HCT116 (cell line): Measurements from ENCODE around the gene ALKBH4. TPM values are rescaled to one million over a fixed set of nuclear protein-coding genes. Genes with fewer than 3 reads are reported as not detected.

ENCODE experiments used
- ATAC-seq: fragments of 200-7000 bp; cut with Tn5 transposase; 2 replicates; pipeline ENCODE4 v1.9.1; 2020; ENCODE audit warnings: mild to moderate bottlenecking, moderate library complexity
- BruUV-seq: library from RNA; stranded (reverse); fragments of 400-500 nt; replicated peaks from 2 replicates; lab custom pipeline; 2021; lab: Mats Ljungman, UMichigan
- CTCF ChIA-PET: fragments of 300-600 bp; sonication (Branson Sonifier 250); formaldehyde crosslinking; loops from one replicate; lab custom pipeline; 2021; ENCODE audit warnings: antibody characterized with exemption; lab: Charles Lee
- POLR2A ChIA-PET: fragments of 300-600, 350-600 bp; sonication (Branson Sonifier 250); formaldehyde crosslinking; loops from one replicate; lab custom pipeline; 2021; ENCODE audit warnings: antibody characterized with exemption; lab: Charles Lee
- RAD21 ChIA-PET, 2 experiments: fragments of 300-600 bp; sonication (Branson Sonifier 250); formaldehyde crosslinking; loops; one replicate each; lab custom pipeline; 2023; ENCODE audit warnings: low total read pairs in 2 of 2; ENCODE audit not compliant: uncharacterized antibody in 2 of 2, unreplicated experiment in 2 of 2, low non-redundant PET in 1 of 2; lab: Charles Lee
- DNase-seq: peaks from one replicate; pipeline ENCODE4 v3.0.0-alpha.2; 2010; ENCODE audit warnings: low read depth, low spot score
- H2AFZ ChIP-seq: fragments of 200-600 bp; shearing (Covaris generic), sonication (generic); 2 replicates; pipeline ENCODE4 v1.6.1; 2017; ENCODE audit warnings: low read depth, mixed run types, mixed read lengths, antibody characterized with exemption, low read length; ENCODE audit not compliant: poor library complexity, severe bottlenecking
- H3K27ac ChIP-seq: 2 replicates; pipeline ENCODE4 v1.5.1; 2012; ENCODE audit warnings: low read depth, low read length
- H3K27me3 ChIP-seq: fragments of 200-600 bp; sonication (generic); 2 replicates; pipeline ENCODE4 v1.6.1; 2016; ENCODE audit warnings: mixed run types, low read length, mixed read lengths; ENCODE audit not compliant: insufficient read depth
- H3K36me3 ChIP-seq, 2 experiments: fragments of 200-500 bp in 1 of 2; fragments of 200-600 bp in 1 of 2; sonication (Bioruptor generic) in 1 of 2; sonication (generic) in 1 of 2; 2 replicates each; pipeline versions ENCODE4 v1.5.1 to v1.6.1; 2014 to 2016; ENCODE audit warnings: low read length in 2 of 2, inconsistent platforms in 1 of 2, mixed read lengths in 1 of 2, mixed run types in 1 of 2; ENCODE audit not compliant: insufficient read depth in 2 of 2, control insufficient read depth in 1 of 2
- H3K4me1 ChIP-seq, 2 experiments: fragments of 200-600 bp in 1 of 2; sonication (generic) in 1 of 2; 2 replicates each; pipeline versions ENCODE4 v1.5.1 to v1.6.1; 2012 to 2017; ENCODE audit warnings: low read length in 2 of 2, inconsistent platforms in 1 of 2, mild to moderate bottlenecking in 1 of 2, mixed read lengths in 1 of 2, mixed run types in 1 of 2, moderate library complexity in 1 of 2; ENCODE audit not compliant: insufficient read depth in 2 of 2, control insufficient read depth in 1 of 2
- H3K4me2 ChIP-seq: fragments of 200-600 bp; sonication (generic); 2 replicates; pipeline ENCODE4 v1.6.1; 2017; ENCODE audit warnings: mixed run types, low read length, mixed read lengths
- H3K4me3 ChIP-seq, 2 experiments: fragments of 200-600 bp in 1 of 2; sonication (generic) in 1 of 2; replicated peaks in 1 of 2; 2 replicates each; pipeline ENCODE4 v1.5.1; 2011 to 2016; ENCODE audit warnings: low read length in 2 of 2, control low read depth in 1 of 2, low read depth in 1 of 2, mild to moderate bottlenecking in 1 of 2, mixed read lengths in 1 of 2, mixed run types in 1 of 2
- H3K79me2 ChIP-seq: fragments of 200-600 bp; sonication (generic); 2 replicates; pipeline ENCODE4 v1.6.1; 2017; ENCODE audit warnings: mild to moderate bottlenecking, mixed run types, low read length, moderate library complexity, mixed read lengths; ENCODE audit not compliant: insufficient read depth
- H3K9ac ChIP-seq: fragments of 200-600 bp; sonication (generic); 2 replicates; pipeline ENCODE4 v1.6.1; 2016; ENCODE audit warnings: low read length, mixed read lengths
- H3K9me2 ChIP-seq: fragments of 200-600 bp; sonication (generic), shearing (Covaris generic); 2 replicates; pipeline ENCODE4 v1.6.1; 2017; ENCODE audit warnings: mixed run types, mild to moderate bottlenecking, moderate library complexity; ENCODE audit not compliant: insufficient read depth
- H3K9me3 ChIP-seq, 2 experiments: fragments of 200-500 bp in 1 of 2; fragments of 200-600 bp in 1 of 2; sonication (Bioruptor generic) in 1 of 2; sonication (generic) in 1 of 2; 2 replicates each; pipeline ENCODE4 v1.6.1; 2014 to 2017; ENCODE audit warnings: low read length in 2 of 2, mixed read lengths in 2 of 2, inconsistent platforms in 1 of 2, low read depth in 1 of 2, mild to moderate bottlenecking in 1 of 2, mixed run types in 1 of 2, moderate library complexity in 1 of 2; ENCODE audit not compliant: control insufficient read depth in 1 of 2, insufficient read depth in 1 of 2
- H4K20me1 ChIP-seq: fragments of 200-600 bp; sonication (generic), shearing (Covaris generic); 2 replicates; pipeline ENCODE4 v1.6.1; 2017; ENCODE audit warnings: mixed run types, mild to moderate bottlenecking, moderate library complexity; ENCODE audit not compliant: insufficient read depth
- CEBPB ChIP-seq: IDR thresholded peaks from 2 replicates; pipeline ENCODE4 v1.6.1; 2012; ENCODE audit warnings: low read depth
- EGR1 ChIP-seq: IDR thresholded peaks from 2 replicates; pipeline ENCODE4 v1.6.1; 2012; ENCODE audit warnings: low read depth
- EZH2phosphoT487 ChIP-seq: fragments of 200-600 bp; IDR thresholded peaks from 2 replicates; pipeline ENCODE4 v1.6.1; 2018; ENCODE audit warnings: antibody characterized with exemption, borderline replicate concordance
- FOSL1 ChIP-seq: IDR thresholded peaks from 2 replicates; pipeline ENCODE4 v1.6.1; 2012; ENCODE audit warnings: low read depth
- MAX ChIP-seq: IDR thresholded peaks from 2 replicates; pipeline ENCODE4 v1.6.1; 2012
- ZBTB33 ChIP-seq: IDR thresholded peaks from 2 replicates; pipeline ENCODE4 v1.6.1; 2011; ENCODE audit warnings: mild to moderate bottlenecking, low read length, moderate library complexity; ENCODE audit not compliant: insufficient replicate concordance; ENCODE audit errors: extremely low read depth
- ZFX ChIP-seq: fragments of 450-650 bp; IDR thresholded peaks from 2 replicates; pipeline ENCODE4 v1.6.1; 2017
- ZNF274 ChIP-seq: fragments of 200-500 bp; sonication (Bioruptor generic); IDR thresholded peaks from 2 replicates; pipeline ENCODE4 v1.6.1; 2014; ENCODE audit warnings: mild to moderate bottlenecking, low read depth, low read length, inconsistent platforms
- intact Hi-C: fragments of 100-400 bp; cut with micrococcal nuclease; formaldehyde crosslinking; loops from 2 replicates; pipeline ENCODE4 v1.10.0; 2022
- total RNA-seq: library from RNA; stranded (reverse); gene quantifications from one replicate; pipeline ENCODE4 v1.2.1, GENCODE V29; 2021; ENCODE audit not compliant: unreplicated experiment

Gene ALKBH4
- total RNA-seq, 1 experiment from 2014 or later, result 14.9 TPM

- POLR2A ChIA-PET, result no interaction called here
These were observed 8.8 kb upstream of the ALKBH4 start for GRCh38 chr7:102473271-102473991.

More at GRCh38 chr7:102473271-102473991, 8.8 kb upstream of the ALKBH4 start:
- Histone ChIP-seq H3K9ac (no peak overlapping the region), H3K9me2 (no peaks in the 10 kb centered on the region), H4K20me1 (no peaks in the 10 kb centered on the region), H3K27ac (no peak overlapping the region), H3K27me3 (no peaks in the 10 kb centered on the region), H3K4me2 (no peak overlapping the region), H2AFZ (no peak overlapping the region), H3K4me3 (no peak overlapping the region), H3K79me2 (no peaks in the 10 kb centered on the region), H3K4me1 (no peaks in the 10 kb centered on the region), H3K36me3 (no peaks in the 10 kb centered on the region; a peak in 2 of 4 replicates), H3K9me3 (no peaks in the 10 kb centered on the region)
- BruUV-seq, result no TSS peak
- DNase-seq (no peak), ATAC-seq (no peak)
- TF ChIP-seq CEBPB (no peak), ZNF274 (no peak), EGR1 (no peak), ZBTB33 (no peak), MAX (no peak), FOSL1 (no peak), EZH2phosphoT487 (no peak), ZFX (no peak)
- intact Hi-C loops, result no loop called here
- ChIA-PET RAD21 (no interaction called here), CTCF (no interaction called here)
